H1 (cell line): Measurements from ENCODE around the gene CMKLR1. TPM values are rescaled to one million over a fixed set of nuclear protein-coding genes. Genes with fewer than 3 reads are reported as not detected.

Experiments
- CTCF ChIA-PET: fragments of 300-600 bp; sonication (Branson Sonifier 250); formaldehyde crosslinking; loops from one replicate; lab custom pipeline; 2021; ENCODE audit not compliant: partially characterized antibody; lab: Charles Lee
- POLR2A ChIA-PET: fragments of 300-600 bp; sonication (Branson Sonifier 250); formaldehyde crosslinking; loops from one replicate; lab custom pipeline; 2021; ENCODE audit warnings: inconsistent platforms; ENCODE audit not compliant: partially characterized antibody; lab: Charles Lee
- DNase-seq, 2 experiments: peaks; one replicate each; pipeline versions ENCODE4 v3.0.0 to v3.0.0-alpha.2; 2010 to 2022; ENCODE audit warnings: low spot score in 2 of 2, low read depth in 1 of 2, mixed read lengths in 1 of 2
- FAIRE-seq: peaks from 2 replicates; lab custom pipeline; 2011; peaks lifted over from hg19 to GRCh38; lab: Jason Lieb, UNC
- H2AFZ ChIP-seq: 2 replicates; pipeline ENCODE4 v1.8.1; 2012; ENCODE audit warnings: low read length, inconsistent platforms
- H2AK5ac ChIP-seq: 2 replicates; pipeline ENCODE4 v1.6.1; 2013; ENCODE audit warnings: low read depth, low read length
- H2BK120ac ChIP-seq: replicated peaks from 2 replicates; pipeline ENCODE3; 2013; ENCODE audit warnings: low read depth, low read length, inconsistent platforms
- H2BK12ac ChIP-seq: 2 replicates; pipeline ENCODE4 v1.6.1; 2013; ENCODE audit warnings: low read depth, low read length
- H2BK15ac ChIP-seq: 2 replicates; pipeline ENCODE4 v1.6.1; 2013; ENCODE audit warnings: low read length
- H2BK20ac ChIP-seq: 2 replicates; pipeline ENCODE4 v1.6.1; 2013; ENCODE audit warnings: low read length
- H2BK5ac ChIP-seq: 2 replicates; pipeline ENCODE4 v1.6.1; 2013; ENCODE audit warnings: low read depth, low read length
- H3K14ac ChIP-seq: 2 replicates; pipeline ENCODE4 v1.6.1; 2013; ENCODE audit warnings: inconsistent platforms; ENCODE audit not compliant: insufficient read length
- H3K18ac ChIP-seq: 2 replicates; pipeline ENCODE4 v1.6.1; 2013; ENCODE audit warnings: low read length; ENCODE audit errors: extremely low read depth
- H3K23ac ChIP-seq: 2 replicates; pipeline ENCODE4 v1.6.1; 2013; ENCODE audit warnings: inconsistent platforms; ENCODE audit not compliant: insufficient read length
- H3K23me2 ChIP-seq: 2 replicates; pipeline ENCODE4 v1.6.1; 2013; ENCODE audit warnings: low read depth, low read length
- H3K27ac ChIP-seq: 2 replicates; pipeline ENCODE4 v1.6.1; 2011; ENCODE audit warnings: low read depth, low read length, inconsistent platforms
- H3K27me3 ChIP-seq, 4 experiments: replicated peaks in 1 of 4; 1 replicate in 1 of 4; 2 replicates in 3 of 4; pipeline versions ENCODE4 v1.6.1 to v1.8.1; 2011 to 2013; ENCODE audit warnings: low read length in 3 of 4, mild to moderate bottlenecking in 3 of 4, inconsistent platforms in 2 of 4, mixed read lengths in 2 of 4, moderate library complexity in 1 of 4; ENCODE audit not compliant: control insufficient read depth in 3 of 4, insufficient read depth in 3 of 4; ENCODE audit errors: extremely low read depth in 1 of 4
- H3K36me3 ChIP-seq, 4 experiments: 2 replicates each; pipeline versions ENCODE4 v1.6.1 to v1.8.1; 2011 to 2013; ENCODE audit warnings: mild to moderate bottlenecking in 4 of 4, low read length in 3 of 4, moderate library complexity in 2 of 4, control low read depth in 1 of 4, inconsistent platforms in 1 of 4; ENCODE audit not compliant: insufficient read depth in 4 of 4, control insufficient read depth in 2 of 4
- H3K4ac ChIP-seq: replicated peaks from 2 replicates; pipeline ENCODE3; 2013; ENCODE audit warnings: low read length, low read depth, mixed read lengths, inconsistent platforms; ENCODE audit not compliant: insufficient read length
- H3K4me1 ChIP-seq, 4 experiments: replicated peaks in 1 of 4; 1 replicate in 1 of 4; 2 replicates in 3 of 4; pipeline versions ENCODE4 v1.6.1 to v1.8.1; 2011 to 2013; ENCODE audit warnings: low read length in 3 of 4, inconsistent platforms in 2 of 4, mixed read lengths in 1 of 4; ENCODE audit not compliant: insufficient read depth in 4 of 4, control insufficient read depth in 3 of 4
- H3K4me2 ChIP-seq, 2 experiments: 2 replicates each; pipeline versions ENCODE4 v1.6.1 to v1.8.1; 2011 to 2013; ENCODE audit warnings: low read depth in 2 of 2, low read length in 2 of 2, control low read depth in 1 of 2, inconsistent platforms in 1 of 2, mild to moderate bottlenecking in 1 of 2; ENCODE audit not compliant: insufficient read depth in 1 of 2
- H3K4me3 ChIP-seq, 4 experiments: fragments of 200-600, 300-600 bp in 1 of 4; sonication (generic), shearing (Covaris generic), sonication (Bioruptor Twin) in 1 of 4; 2 replicates each; pipeline versions ENCODE4 v1.5.1 to v1.8.1; 2011 to 2016; ENCODE audit warnings: low read length in 4 of 4, low read depth in 3 of 4, control low read depth in 2 of 4, inconsistent platforms in 2 of 4, mild to moderate bottlenecking in 2 of 4, mixed read lengths in 1 of 4, moderate library complexity in 1 of 4; ENCODE audit not compliant: insufficient read depth in 2 of 4; ENCODE audit errors: extremely low read depth in 1 of 4
- H3K56ac ChIP-seq: replicated peaks from 2 replicates; pipeline ENCODE3; 2013; ENCODE audit warnings: low read depth, mild to moderate bottlenecking, mixed read lengths, low read length, inconsistent platforms; ENCODE audit not compliant: insufficient read length
- H3K79me1 ChIP-seq: 2 replicates; pipeline ENCODE4 v1.6.1; 2013; ENCODE audit warnings: low read depth, low read length, control low read depth
- H3K79me2 ChIP-seq, 2 experiments: 2 replicates each; pipeline versions ENCODE4 v1.6.1 to v1.8.1; 2012 to 2013; ENCODE audit warnings: low read length in 2 of 2, mild to moderate bottlenecking in 2 of 2, inconsistent platforms in 1 of 2; ENCODE audit not compliant: insufficient read depth in 2 of 2, control insufficient read depth in 1 of 2
- H3K9ac ChIP-seq, 4 experiments: replicated peaks in 1 of 4; 1 replicate in 1 of 4; 2 replicates in 3 of 4; pipeline versions ENCODE4 v1.6.1 to v1.8.1; 2011 to 2013; ENCODE audit warnings: low read depth in 3 of 4, low read length in 3 of 4, control low read depth in 2 of 4, mild to moderate bottlenecking in 2 of 4, moderate library complexity in 2 of 4, inconsistent platforms in 1 of 4; ENCODE audit errors: extremely low read depth in 1 of 4
- H3K9me3 ChIP-seq, 2 experiments: 2 replicates each; pipeline versions ENCODE4 v1.6.1 to v1.8.1; 2012 to 2013; ENCODE audit warnings: mild to moderate bottlenecking in 2 of 2, moderate library complexity in 2 of 2, control low read depth in 1 of 2, inconsistent platforms in 1 of 2, low read depth in 1 of 2, low read length in 1 of 2, mixed read lengths in 1 of 2; ENCODE audit not compliant: insufficient read depth in 2 of 2
- H4K20me1 ChIP-seq, 2 experiments: replicated peaks in 1 of 2; 2 replicates each; pipeline versions ENCODE3 to v1.8.1; 2011 to 2013; ENCODE audit warnings: inconsistent platforms in 2 of 2, low read length in 2 of 2, mild to moderate bottlenecking in 1 of 2; ENCODE audit not compliant: insufficient read depth in 2 of 2, control insufficient read depth in 1 of 2
- H4K5ac ChIP-seq: 2 replicates; pipeline ENCODE4 v1.6.1; 2013; ENCODE audit warnings: low read length, low read depth, mixed read lengths, inconsistent platforms; ENCODE audit not compliant: insufficient read length
- H4K8ac ChIP-seq: 2 replicates; pipeline ENCODE4 v1.8.0; 2013; ENCODE audit warnings: mild to moderate bottlenecking, moderate library complexity, low read length, inconsistent platforms; ENCODE audit not compliant: insufficient read depth; ENCODE audit errors: extremely low read depth
- H4K91ac ChIP-seq: replicated peaks from 2 replicates; pipeline ENCODE3; 2013; ENCODE audit warnings: low read length, mixed read lengths, inconsistent platforms; ENCODE audit not compliant: insufficient read length
- CBX8 ChIP-seq: fragments of 300-800, 300-1000 bp; sonication (generic); IDR thresholded peaks from 2 replicates; pipeline ENCODE4 v1.7.1; 2016; ENCODE audit warnings: low read depth, low read length, borderline replicate concordance
- JUN ChIP-seq: IDR thresholded peaks from 2 replicates; pipeline ENCODE4 v1.6.1; 2011; ENCODE audit warnings: low read depth, mild to moderate bottlenecking, improper control_type of control experiment, low read length
- POLR2A ChIP-seq, 2 experiments: IDR thresholded peaks; 1 replicate in 1 of 2; 2 replicates in 1 of 2; pipeline ENCODE4 v1.6.1; 2011; ENCODE audit warnings: low read depth in 2 of 2, low read length in 2 of 2, mild to moderate bottlenecking in 2 of 2; ENCODE audit errors: control extremely low read depth in 1 of 2
- RNF2 ChIP-seq: fragments of 200-900, 300-1000 bp; sonication (generic); IDR thresholded peaks from 2 replicates; pipeline ENCODE4 v1.7.1; 2016; ENCODE audit warnings: borderline replicate concordance, low read depth, mild to moderate bottlenecking, antibody characterized with exemption, low read length; ENCODE audit not compliant: poor library complexity, severe bottlenecking; ENCODE audit errors: missing control alignments
- WGBS, 2 experiments: shearing (Covaris generic) in 1 of 2; methylation state at CpG; one replicate each; pipeline versions ENCODE4 v1.1.6 to v1.1.7; 2013 to 2015; ENCODE audit warnings: low lambda C conversion rate in 2 of 2, mixed read lengths in 2 of 2, inconsistent platforms in 1 of 2, low coverage in 1 of 2, missing lambda C conversion rate in 1 of 2; ENCODE audit not compliant: insufficient replicate concordance in 2 of 2, insufficient coverage in 1 of 2, insufficient read length in 1 of 2; ENCODE audit errors: extremely low coverage in 1 of 2, missing lambda C conversion rate in 1 of 2; 5-methylcytosine and 5-hydroxymethylcytosine counted together
- polyA plus RNA-seq, 7 experiments: library from polyadenylated mRNA; depleted of rRNA in 3 of 7; stranded (reverse) in 5 of 7; unstranded in 2 of 7; fragments of >200 nt in 5 of 7; fragments of 200-250 nt in 2 of 7; gene quantifications; 1 replicate in 5 of 7; 2 replicates in 1 of 7; 4 replicates in 1 of 7; pipeline versions ENCODE4 v1.2.1 to v1.2.3, GENCODE V29; 2011 to 2013; ENCODE audit warnings: missing spikeins in 2 of 7, mixed read lengths in 2 of 7
- total RNA-seq: library from RNA; stranded (reverse); fragmentation: NEBNext Ultra II Directional; extraction: Animal tissue kit (Norgen Biotek cat#: 25700); gene quantifications from 2 replicates; pipeline ENCODE4 v1.2.1, GENCODE V29; 2021

The CMKLR1 gene
- total and polyA plus RNA-seq, 2 of the 8 experiments (the other 6 are each of a cell fraction or from before 2014, with no cell fraction given) = 2.1 to 2.8 TPM

GRCh38 chr12:108260039-108260438, 79.1 kb downstream of the CMKLR1 start:
- H3K4me2 ChIP-seq = no peak overlapping the region
- no peak overlapping the region for H2BK120ac ChIP-seq
- no peaks in the 10 kb centered on the region for H3K79me1 ChIP-seq
- no peak overlapping the region for H2BK15ac ChIP-seq
- H3K56ac ChIP-seq = no peak overlapping the region
- DNase-seq (no peak), FAIRE-seq (no peak)
- no peaks in the 10 kb centered on the region for H3K27me3 ChIP-seq
- H4K91ac ChIP-seq = no peak overlapping the region
- no peak for TF ChIP-seq RNF2
- TF ChIP-seq JUN = no peak
- TF ChIP-seq CBX8 = no peak
- no peak for TF ChIP-seq POLR2A (IDR thresholded peaks at IDR 0.05; ENCODE audit: control extremely low read depth in 1 of 2, low read depth in 2 of 2, low read length in 2 of 2)
- 80% methylated on average over 3 of the region's 3 CpGs; no CpG with 5 or more reads in 1 of the 2 experiments for WGBS, 2 experiments
- no peak overlapping the region for H3K4me3 ChIP-seq
- H3K36me3 ChIP-seq = no peaks in the 10 kb centered on the region
- H2AFZ ChIP-seq = no peak overlapping the region
- no peak overlapping the region for H4K5ac ChIP-seq
- H3K18ac ChIP-seq = no peak overlapping the region
- ChIA-PET POLR2A (no interaction called here), CTCF (interaction anchor here (0.9 to 1.4 kb wide), 3 partner anchors 13 to 584 kb away, joined by 3 to 4 read pairs (median 3); no protein-coding TSS in a partner anchor)
- no peak overlapping the region for H2BK5ac ChIP-seq
- H3K79me2 ChIP-seq = no peaks in the 10 kb centered on the region
- H2BK20ac ChIP-seq = no peak overlapping the region
- H4K8ac ChIP-seq = no peak overlapping the region
- H3K4me1 ChIP-seq = peaks cover 0 to 3% (median 0%) of the 10 kb centered on the region in 4 experiments; a peak in 1 of 7 replicates
- no peaks in the 10 kb centered on the region for H3K23me2 ChIP-seq
- H3K9ac ChIP-seq = no peak overlapping the region
- H2AK5ac ChIP-seq = no peak overlapping the region
- no peak overlapping the region for H2BK12ac ChIP-seq
- no peak overlapping the region for H3K4ac ChIP-seq
- no peak overlapping the region for H3K23ac ChIP-seq
- H3K27ac ChIP-seq = no peak overlapping the region
- peaks cover 8 to 9% of the 10 kb centered on the region in 2 experiments for H3K9me3 ChIP-seq
- H3K14ac ChIP-seq = no peak overlapping the region
- H4K20me1 ChIP-seq = no peaks in the 10 kb centered on the region
